Measurements from ENCODE around the gene NOVA1. TPM values are rescaled to one million over a fixed set of nuclear protein-coding genes. Genes with fewer than 3 reads are reported as not detected.

NOVA1 gene
- total and polyA plus RNA-seq, 12 donors: 1.3 to 8.9 (median 3.4) TPM

DNA sequence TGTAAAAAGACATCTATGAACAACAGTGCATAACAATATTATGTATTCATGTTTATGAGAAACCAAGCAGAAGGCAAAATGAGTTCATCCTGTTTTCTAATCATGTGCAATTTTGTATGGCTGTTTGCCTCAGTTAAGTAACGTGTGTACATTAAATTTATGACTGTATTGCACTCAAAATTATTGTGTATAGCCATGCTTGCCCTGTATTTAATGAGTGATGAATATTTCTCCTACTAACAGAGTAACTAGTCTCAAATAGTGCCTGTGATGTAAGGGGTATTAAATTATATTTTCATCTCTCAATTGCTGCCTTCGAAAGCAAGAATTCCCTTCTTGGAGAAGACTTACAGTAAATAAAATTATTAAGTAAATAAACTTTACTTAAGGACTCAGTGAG is 154.2 kb downstream of the NOVA1 start:
- TF ChIP-seq, protein P1, sequence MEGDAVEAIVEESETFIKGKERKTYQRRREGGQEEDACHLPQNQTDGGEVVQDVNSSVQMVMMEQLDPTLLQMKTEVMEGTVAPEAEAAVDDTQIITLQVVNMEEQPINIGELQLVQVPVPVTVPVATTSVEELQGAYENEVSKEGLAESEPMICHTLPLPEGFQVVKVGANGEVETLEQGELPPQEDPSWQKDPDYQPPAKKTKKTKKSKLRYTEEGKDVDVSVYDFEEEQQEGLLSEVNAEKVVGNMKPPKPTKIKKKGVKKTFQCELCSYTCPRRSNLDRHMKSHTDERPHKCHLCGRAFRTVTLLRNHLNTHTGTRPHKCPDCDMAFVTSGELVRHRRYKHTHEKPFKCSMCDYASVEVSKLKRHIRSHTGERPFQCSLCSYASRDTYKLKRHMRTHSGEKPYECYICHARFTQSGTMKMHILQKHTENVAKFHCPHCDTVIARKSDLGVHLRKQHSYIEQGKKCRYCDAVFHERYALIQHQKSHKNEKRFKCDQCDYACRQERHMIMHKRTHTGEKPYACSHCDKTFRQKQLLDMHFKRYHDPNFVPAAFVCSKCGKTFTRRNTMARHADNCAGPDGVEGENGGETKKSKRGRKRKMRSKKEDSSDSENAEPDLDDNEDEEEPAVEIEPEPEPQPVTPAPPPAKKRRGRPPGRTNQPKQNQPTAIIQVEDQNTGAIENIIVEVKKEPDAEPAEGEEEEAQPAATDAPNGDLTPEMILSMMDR (IDR thresholded peaks at IDR 0.05): no peak
- no peaks in the 10 kb centered on the region for H3K9me3 ChIP-seq
- H3K36me3 ChIP-seq: no peaks in the 10 kb centered on the region
- intact Hi-C loops (cut with DNase I): no loop called here
- no peak overlapping the region for H3K4me3 ChIP-seq
- H3K27ac ChIP-seq: no peak overlapping the region
- WGBS, 2 donors: 87 to 95% methylated on average over 2 of the region's 2 CpGs
- no peaks in the 10 kb centered on the region for H3K4me1 ChIP-seq
- ATAC-seq (no peak), DNase-seq (no peak)
- H3K27me3 ChIP-seq: no peaks in the 10 kb centered on the region

- Histone ChIP-seq H3K4me1 (peaks cover 0 to 8% (median 0%) of the 10 kb centered on the region in 9 donors), H3K9me3 (no peaks in the 10 kb centered on the region), H3K4me3 (no peak overlapping the region), H3K27ac (no peak overlapping the region), H3K36me3 (no peaks in the 10 kb centered on the region), H3K27me3 (no peaks in the 10 kb centered on the region)
- TF ChIP-seq, protein P1 (IDR thresholded peaks at IDR 0.05): no peak
- DNase-seq (no peak), ATAC-seq (no peak)
- intact Hi-C loops (cut with DNase I): no loop called here
These were observed 168.6 kb downstream of the NOVA1 start for GRCh38 chr14:26429205-26429604.

GRCh38 chr14:26427097-26427496 is 170.7 kb downstream of the NOVA1 start:
- Histone ChIP-seq H3K4me1 (peaks cover 0 to 8% (median 0%) of the 10 kb centered on the region in 9 donors), H3K27ac (no peak overlapping the region), H3K27me3 (no peaks in the 10 kb centered on the region), H3K36me3 (no peaks in the 10 kb centered on the region), H3K9me3 (no peaks in the 10 kb centered on the region), H3K4me3 (no peak overlapping the region)
- DNase-seq (peak in 1 of 2 donors; percentile 8), ATAC-seq (peak in 3 of 8 donors; percentile 35 to 63 (median 37))
- 34 to 42% methylated on average over 5 of the region's 5 CpGs for whole genome bisulfite sequencing, 2 donors
- TF ChIP-seq, protein P1 (IDR thresholded peaks at IDR 0.05): no peak
- intact Hi-C loops (cut with DNase I): no loop called here

- TF ChIP-seq, protein P1 (IDR thresholded peaks at IDR 0.05): no peak
- ATAC-seq (no peak), DNase-seq (no peak)
- Histone ChIP-seq H3K27ac (no peak overlapping the region), H3K4me3 (no peak overlapping the region), H3K4me1 (peaks cover 0 to 8% (median 0%) of the 10 kb centered on the region in 9 donors), H3K27me3 (no peaks in the 10 kb centered on the region), H3K36me3 (no peaks in the 10 kb centered on the region), H3K9me3 (no peaks in the 10 kb centered on the region)
- WGBS, 2 donors: 56 to 59% methylated on average over 2 of the region's 2 CpGs
- intact Hi-C loops (cut with DNase I): no loop called here
These were observed 173.3 kb downstream of the NOVA1 start for GRCh38 chr14:26424537-26424936.
